H54 (cell line): ENCODE data around the gene HMSD.

Experiments used
- DNase-seq: peaks from one replicate; pipeline ENCODE4 v3.0.0; 2011; ENCODE audit warnings: low spot score, mixed read lengths; ENCODE audit not compliant: insufficient read length
- FAIRE-seq: peaks from 3 replicates; lab custom pipeline; 2011; peaks lifted over from hg19 to GRCh38; lab: Jason Lieb, UNC
- POLR2A ChIP-seq: IDR thresholded peaks from 2 replicates; pipeline ENCODE4 v1.6.1; 2011; ENCODE audit warnings: low read depth, mild to moderate bottlenecking, low read length

The HMSD gene

DNA sequence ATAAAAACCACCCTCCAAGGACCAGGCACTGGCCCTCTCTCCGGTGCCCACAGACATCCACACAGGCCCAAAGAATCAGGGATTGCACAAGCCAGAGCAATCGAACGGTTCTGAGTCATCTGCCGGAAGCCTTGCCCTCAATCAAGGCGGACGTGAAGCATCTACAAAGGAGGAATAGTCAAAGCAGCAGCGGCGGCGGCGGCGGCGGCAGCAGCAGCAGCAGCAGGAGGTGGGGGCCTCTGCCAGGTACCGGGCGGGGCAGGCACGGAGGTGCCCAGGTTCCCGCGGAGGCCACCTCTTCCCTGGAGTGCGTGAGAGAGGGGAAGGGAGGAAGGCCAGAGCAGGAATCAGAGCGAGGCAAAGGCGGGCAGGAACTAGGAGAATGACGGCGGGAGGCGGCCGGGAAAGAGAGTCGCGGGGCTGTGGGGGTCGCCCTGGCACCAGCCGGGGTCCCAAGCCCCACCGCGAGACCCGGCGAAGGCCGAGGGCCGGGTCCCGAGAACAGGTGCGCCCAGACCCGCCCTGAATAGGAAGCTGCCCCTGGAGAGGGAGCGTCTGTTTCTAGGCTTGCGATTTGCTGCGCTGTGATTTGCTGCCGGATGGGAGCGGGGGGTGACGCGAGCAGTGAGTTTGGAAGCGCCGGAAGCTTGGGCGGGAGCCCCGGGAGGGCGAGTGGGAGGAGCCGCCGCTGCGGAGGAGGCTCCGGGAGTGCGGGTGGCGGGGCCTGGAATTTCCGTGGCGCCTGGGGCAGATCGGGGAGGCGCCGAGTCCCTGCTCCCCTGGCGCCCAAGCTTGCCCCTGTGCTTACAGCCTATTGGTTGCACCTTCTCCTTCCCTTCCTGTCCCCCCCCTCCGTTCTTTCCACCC is 21.1 kb downstream of the HMSD start, which contains the start of gene SERPINB8:
Gene SERPINB8 (plus strand): TSS at position 140 of the 867 bp plus-strand sequence. CDS start 8,228 bp downstream, outside the sequence.
- DNase-seq = peak; percentile 61
- peak; percentile 66 for FAIRE-seq
- TF ChIP-seq POLR2A = 0 out of 2 replicates have a peak, but pooled peaks have one; percentile 29

DNA sequence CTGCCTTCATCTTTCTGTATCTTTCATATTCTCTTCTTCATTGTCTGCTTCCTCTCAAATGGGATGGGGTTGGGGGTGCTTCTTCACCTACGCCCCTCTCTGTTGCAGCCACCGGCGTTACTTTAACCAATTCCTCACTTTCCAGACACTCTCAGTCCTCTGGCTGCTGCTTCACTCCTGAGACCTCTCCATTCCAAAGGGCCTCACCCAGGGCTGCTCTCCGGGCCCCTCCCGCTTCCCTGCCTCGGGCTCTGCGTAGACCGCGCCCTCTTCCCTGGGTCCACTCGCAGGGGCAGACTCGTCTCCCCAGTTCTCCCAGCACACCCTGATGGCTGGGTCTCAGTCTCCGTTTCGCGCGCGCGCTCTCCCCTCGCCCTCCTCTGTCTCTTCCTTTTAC is 21.7 kb downstream of the HMSD start:
- no peak for TF ChIP-seq POLR2A
- no peak for DNase-seq
- no peak for FAIRE-seq

DNA sequence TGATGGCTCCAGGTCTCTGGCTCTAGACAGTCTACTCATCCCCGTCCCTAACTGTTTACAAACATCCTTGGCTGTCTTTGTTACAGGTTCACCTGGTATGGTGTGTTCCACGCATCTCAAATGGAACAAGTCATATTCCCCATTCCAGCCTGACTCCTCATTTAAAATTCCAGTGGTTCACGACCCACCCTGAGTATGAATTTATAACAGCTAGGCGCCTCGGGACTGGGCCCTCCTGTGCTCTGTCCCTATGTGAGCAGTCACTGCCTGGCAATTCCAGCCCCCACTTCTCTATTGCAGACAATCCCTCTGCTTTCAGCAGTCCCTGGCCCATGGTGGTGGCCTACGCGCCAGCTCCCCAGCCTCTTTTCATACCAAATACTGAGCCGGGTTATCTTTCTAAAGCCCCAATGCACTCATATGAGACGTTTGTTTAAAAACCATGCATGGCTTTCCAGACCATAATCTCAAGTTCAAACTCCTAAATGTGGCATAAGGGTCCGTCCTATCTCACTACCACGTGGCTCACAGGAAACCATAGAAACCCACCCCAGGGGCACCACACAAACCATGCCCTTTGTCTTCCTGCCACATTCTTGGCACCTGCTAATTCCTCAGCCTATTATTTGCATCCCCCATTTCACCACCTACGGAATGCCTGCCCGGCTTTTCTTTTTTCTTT is 22.4 kb downstream of the HMSD start:
- DNase-seq = no peak
- FAIRE-seq = no peak
- no peak for TF ChIP-seq POLR2A

DNA sequence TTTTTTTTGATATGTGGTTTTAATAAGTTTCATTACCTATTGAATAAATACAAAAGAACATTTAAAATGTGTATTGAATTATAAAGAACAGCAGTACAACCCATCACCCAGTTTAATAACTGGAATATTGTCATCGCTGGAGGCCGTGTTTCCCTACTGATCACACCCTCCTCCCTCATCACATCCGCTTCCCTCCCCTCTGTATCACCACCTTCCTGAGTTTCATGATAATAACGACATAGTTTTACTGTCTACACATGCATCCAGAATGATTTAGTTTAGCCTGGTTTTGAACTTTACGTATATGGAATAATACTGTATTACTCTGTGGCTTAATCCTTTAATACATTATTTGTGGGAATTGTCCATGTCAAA is 22.9 kb downstream of the HMSD start:
- DNase-seq = no peak
- FAIRE-seq = no peak
- no peak for TF ChIP-seq POLR2A

DNA sequence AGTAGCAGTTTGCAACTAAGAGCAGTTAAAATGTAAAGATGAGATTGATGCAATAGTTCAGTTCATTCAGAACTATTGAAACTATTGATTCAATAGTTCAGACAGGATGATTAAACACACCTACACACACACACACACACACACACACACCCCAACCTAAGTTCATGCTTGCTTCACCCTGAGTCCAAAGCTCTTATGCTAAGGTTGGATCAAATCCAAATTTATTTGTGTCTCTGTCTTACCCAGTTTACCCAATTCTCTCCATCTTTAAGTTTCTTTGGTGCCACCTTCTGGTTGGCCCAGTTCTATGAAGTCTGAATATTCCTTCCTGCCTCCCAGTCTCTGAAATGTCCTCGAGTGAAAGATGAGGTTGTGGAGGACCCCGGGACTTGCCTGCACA is 25.9 kb downstream of the HMSD start:
- TF ChIP-seq POLR2A = no peak
- DNase-seq (no peak), FAIRE-seq (no peak)

- no peak for TF ChIP-seq POLR2A
- no peak for FAIRE-seq
- no peak for DNase-seq
Observed at GRCh38 chr18:63975628-63976027, 26.5 kb downstream of the HMSD start.

GRCh38 chr18:63977040-63977439 is 27.9 kb downstream of the HMSD start:
- no peak for FAIRE-seq
- DNase-seq = no peak
- no peak for TF ChIP-seq POLR2A

DNA sequence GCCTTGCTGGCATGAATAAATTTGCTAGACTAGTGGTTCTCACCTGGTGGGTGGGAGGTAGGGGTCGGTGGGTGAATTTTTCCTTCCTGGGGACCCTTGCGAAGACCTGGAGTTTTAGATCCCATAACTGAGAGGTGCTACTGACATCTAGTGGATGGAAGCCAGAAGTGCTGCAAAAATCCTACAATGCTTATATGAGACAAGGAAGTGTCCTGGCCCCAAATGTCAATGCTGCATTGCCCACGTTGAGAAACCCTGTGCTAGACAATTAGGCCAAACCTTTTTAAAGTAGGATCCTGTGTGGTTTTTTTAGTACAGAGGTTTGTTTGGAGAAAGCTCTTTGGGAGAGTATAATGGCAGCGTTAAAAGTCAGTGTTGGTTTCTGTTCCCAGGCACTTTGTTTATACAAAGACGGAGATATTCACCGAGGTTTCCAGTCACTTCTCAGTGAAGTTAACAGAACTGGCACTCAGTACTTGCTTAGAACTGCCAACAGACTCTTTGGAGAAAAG is 30.4 kb downstream of the HMSD start:
- TF ChIP-seq POLR2A = no peak
- FAIRE-seq = peak; percentile 64
- DNase-seq = no peak

DNA sequence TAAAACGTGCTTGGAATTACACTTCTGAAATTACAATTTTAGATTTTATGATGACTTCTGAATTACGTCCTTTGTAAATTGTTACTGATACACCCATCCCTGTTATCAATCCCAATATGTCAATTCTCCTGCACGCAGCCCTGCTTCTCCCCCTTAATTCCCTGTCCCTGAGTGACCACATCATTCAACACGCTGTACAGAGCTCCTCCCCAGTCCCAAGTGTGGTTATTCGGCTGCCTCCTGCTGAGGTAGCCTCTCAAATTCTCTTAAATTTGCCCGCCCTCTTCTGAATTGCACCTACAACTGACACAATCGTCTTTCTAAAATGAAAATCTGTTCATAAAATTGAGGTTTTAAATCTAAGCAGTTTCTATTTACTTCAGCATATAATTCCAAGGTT is 30.9 kb downstream of the HMSD start:
- DNase-seq (no peak), FAIRE-seq (no peak)
- no peak for TF ChIP-seq POLR2A

DNA sequence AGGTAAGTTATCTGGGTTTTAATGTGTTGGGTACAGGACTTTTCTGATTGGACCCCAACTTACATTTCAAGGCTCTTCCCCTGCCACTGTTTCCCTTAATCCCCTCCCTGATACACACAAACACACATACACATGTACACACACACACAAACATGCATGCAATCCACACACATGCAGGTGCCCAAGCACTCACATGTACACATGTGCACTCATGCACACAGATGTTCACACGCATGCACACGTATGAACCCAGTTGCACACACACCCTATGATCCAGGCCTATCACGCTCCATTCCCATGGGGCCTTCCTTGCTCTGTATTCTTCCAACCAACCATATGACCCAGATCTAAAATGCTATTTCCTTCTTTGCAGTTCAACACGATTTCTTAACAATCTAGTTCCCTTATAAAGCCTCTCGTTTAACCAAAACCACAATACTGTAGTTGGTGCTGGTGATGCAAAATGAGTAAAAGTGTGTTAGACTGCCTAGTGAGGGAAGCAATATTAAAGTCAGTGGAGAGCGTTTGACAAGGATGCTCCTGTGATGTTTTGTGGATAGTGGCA is 31.9 kb downstream of the HMSD start:
- TF ChIP-seq POLR2A = no peak
- DNase-seq = no peak
- no peak for FAIRE-seq

GRCh38 chr18:63981719-63982118 is 32.6 kb downstream of the HMSD start:
- DNase-seq = no peak
- no peak for TF ChIP-seq POLR2A
- no peak for FAIRE-seq

GRCh38 chr18:63982361-63982760 is 33.3 kb downstream of the HMSD start:
- FAIRE-seq (no peak), DNase-seq (no peak)
- no peak for TF ChIP-seq POLR2A

DNA sequence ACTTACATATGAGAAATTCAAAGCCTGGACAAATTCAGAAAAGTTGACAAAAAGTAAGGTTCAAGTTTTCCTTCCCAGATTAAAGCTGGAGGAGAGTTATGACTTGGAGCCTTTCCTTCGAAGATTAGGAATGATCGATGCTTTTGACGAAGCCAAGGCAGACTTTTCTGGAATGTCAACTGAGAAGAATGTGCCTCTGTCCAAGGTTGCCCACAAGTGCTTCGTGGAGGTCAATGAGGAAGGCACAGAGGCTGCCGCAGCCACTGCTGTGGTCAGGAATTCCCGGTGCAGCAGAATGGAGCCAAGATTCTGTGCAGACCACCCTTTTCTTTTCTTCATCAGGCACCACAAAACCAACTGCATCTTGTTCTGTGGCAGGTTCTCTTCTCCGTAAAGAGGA is 37.8 kb downstream of the HMSD start:
- FAIRE-seq (no peak), DNase-seq (no peak)
- TF ChIP-seq POLR2A = no peak

- no peak for TF ChIP-seq POLR2A
- DNase-seq (no peak), FAIRE-seq (no peak)
Observed at GRCh38 chr18:63987743-63988142, 38.6 kb downstream of the HMSD start.
